Measurements from ENCODE around the gene CDKAL1. TPM values are rescaled to one million over a fixed set of nuclear protein-coding genes. Genes with fewer than 3 reads are reported as not detected.

The CDKAL1 gene
- total and polyA plus RNA-seq, 9 of the 15 experiments (the other 6 are each of a cell fraction or from before 2014, with no cell fraction given): 11.2 to 36.3 (median 20.1) TPM

DNA sequence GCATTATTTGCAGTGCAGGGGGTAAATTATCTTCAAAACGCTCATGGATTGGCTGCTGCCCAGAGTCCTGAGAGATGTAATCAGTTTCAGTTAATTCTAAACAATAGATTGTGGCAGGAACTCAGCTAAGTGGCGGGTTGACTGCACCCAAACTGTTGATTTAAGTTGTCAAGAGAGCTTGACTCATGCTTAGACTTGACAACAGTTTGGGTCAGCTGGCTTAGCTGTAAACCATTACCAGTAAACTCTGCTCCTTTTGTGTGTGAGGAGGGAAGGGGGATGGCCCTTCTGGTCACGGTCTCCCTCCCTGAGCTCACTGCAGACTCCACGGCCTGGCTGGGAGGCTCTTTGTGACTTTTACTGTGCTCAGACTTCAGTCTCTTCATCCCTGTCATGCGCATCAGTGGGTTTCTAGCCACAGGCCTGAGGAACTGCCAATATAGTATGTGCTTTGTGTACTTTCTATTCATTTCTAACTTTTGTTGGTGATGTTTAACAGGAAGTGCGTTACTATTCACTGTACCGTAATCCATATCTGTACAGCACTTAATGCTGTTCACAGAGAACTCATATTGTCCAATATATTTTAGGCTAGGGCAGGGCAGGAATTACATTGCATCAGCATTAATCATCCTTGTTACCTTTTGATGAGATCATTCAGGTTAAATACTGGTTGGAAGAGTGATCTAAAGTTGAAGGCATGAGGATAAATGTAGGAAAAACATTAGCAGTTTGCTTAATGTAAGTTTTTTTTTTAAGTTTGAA lies 488.3 kb downstream of the CDKAL1 start:
- H3K4me3 ChIP-seq: no peak overlapping the region
- in situ Hi-C loops (cut with MboI) (no loop called here), intact Hi-C loops (cut with micrococcal nuclease) (no loop called here)
- no peak overlapping the region for H3K27ac ChIP-seq (ENCODE audit: extremely low read depth, low read depth, low read length)
- no peak for FAIRE-seq
- no TSS peak for BruUV-seq (replicated peaks)
- CTCF ChIA-PET (ENCODE audit: low intra/inter-chr PET ratio): no interaction called here
- H2AFZ ChIP-seq (ENCODE audit: low read depth, low read length): no peak overlapping the region
- POLR2A ChIA-PET: interaction anchor here (0.9 to 1.4 kb wide), 3 partner anchors 9 to 16 kb away, joined by 3 read pairs; no protein-coding TSS in a partner anchor
- H3K27me3 ChIP-seq (ENCODE audit: control insufficient read depth in 2 of 2, insufficient read depth in 2 of 2, low read length in 2 of 2): no peaks in the 10 kb centered on the region
- no peaks in the 10 kb centered on the region for H3K36me3 ChIP-seq (ENCODE audit: control insufficient read depth, insufficient read depth, low read length)
- H3K4me2 ChIP-seq (ENCODE audit: insufficient read depth, low read length): no peak overlapping the region
- H3K9ac ChIP-seq (ENCODE audit: insufficient read depth in 1 of 2, low read depth in 2 of 2, low read length in 2 of 2): no peak overlapping the region
- 54% methylated on average over 7 of the region's 7 CpGs for WGBS (ENCODE audit: insufficient coverage, low coverage, missing lambda C conversion rate)
- H3K9me3 ChIP-seq (replicated peaks; ENCODE audit: control insufficient read depth, insufficient read depth, low read depth, low read length): no peaks in the 10 kb centered on the region
- H3K4me1 ChIP-seq (replicated peaks in 1 of 2; ENCODE audit: control insufficient read depth in 2 of 2, insufficient read depth in 2 of 2, low read length in 2 of 2): peaks cover 0 to 2% of the 10 kb centered on the region in 2 experiments; a peak in 1 of 5 replicates
- no peaks in the 10 kb centered on the region for H3K79me2 ChIP-seq (ENCODE audit: control insufficient read depth, insufficient read depth, low read length)
- no peaks in the 10 kb centered on the region for H3K9me1 ChIP-seq (ENCODE audit: control insufficient read depth, insufficient read depth, low read length)
- ATAC-seq: peak; percentile 67
- H4K20me1 ChIP-seq (replicated peaks; ENCODE audit: control insufficient read depth, insufficient read depth, low read length): no peaks in the 10 kb centered on the region
- DNase-seq (ENCODE audit: extremely low read depth in 1 of 4, low spot score in 3 of 4): peak in 2 of 4 experiments; percentile 8 to 12
- TF ChIP-seq, protein P1, sequence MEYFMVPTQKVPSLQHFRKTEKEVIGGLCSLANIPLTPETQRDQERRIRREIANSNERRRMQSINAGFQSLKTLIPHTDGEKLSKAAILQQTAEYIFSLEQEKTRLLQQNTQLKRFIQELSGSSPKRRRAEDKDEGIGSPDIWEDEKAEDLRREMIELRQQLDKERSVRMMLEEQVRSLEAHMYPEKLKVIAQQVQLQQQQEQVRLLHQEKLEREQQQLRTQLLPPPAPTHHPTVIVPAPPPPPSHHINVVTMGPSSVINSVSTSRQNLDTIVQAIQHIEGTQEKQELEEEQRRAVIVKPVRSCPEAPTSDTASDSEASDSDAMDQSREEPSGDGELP (CRISPR knock-in tag; IDR thresholded peaks at IDR 0.05; ENCODE audit: borderline replicate concordance): 0 out of 2 replicates have a peak, but pooled peaks have one; percentile 24
- TF ChIP-seq, protein P2, sequence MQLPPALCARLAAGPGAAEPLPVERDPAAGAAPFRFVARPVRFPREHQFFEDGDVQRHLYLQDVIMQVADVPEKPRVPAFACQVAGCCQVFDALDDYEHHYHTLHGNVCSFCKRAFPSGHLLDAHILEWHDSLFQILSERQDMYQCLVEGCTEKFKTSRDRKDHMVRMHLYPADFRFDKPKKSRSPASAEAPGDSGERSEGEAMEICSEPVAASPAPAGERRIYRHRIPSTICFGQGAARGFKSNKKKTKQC (CRISPR knock-in tag; IDR thresholded peaks at IDR 0.05): no peak
- TF ChIP-seq, protein P3, sequence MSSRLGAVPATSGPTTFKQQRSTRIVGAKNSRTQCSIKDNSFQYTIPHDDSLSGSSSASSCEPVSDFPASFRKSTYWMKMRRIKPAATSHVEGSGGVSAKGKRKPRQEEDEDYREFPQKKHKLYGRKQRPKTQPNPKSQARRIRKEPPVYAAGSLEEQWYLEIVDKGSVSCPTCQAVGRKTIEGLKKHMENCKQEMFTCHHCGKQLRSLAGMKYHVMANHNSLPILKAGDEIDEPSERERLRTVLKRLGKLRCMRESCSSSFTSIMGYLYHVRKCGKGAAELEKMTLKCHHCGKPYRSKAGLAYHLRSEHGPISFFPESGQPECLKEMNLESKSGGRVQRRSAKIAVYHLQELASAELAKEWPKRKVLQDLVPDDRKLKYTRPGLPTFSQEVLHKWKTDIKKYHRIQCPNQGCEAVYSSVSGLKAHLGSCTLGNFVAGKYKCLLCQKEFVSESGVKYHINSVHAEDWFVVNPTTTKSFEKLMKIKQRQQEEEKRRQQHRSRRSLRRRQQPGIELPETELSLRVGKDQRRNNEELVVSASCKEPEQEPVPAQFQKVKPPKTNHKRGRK (tag; IDR thresholded peaks at IDR 0.05): no peak
- TF ChIP-seq CC2D1A (IDR thresholded peaks at IDR 0.05): no peak
- 0 out of 2 replicates have a peak, but pooled peaks have one; percentile 33 for TF ChIP-seq ZNF316 (IDR thresholded peaks at IDR 0.05)
- TF ChIP-seq, protein P4, sequence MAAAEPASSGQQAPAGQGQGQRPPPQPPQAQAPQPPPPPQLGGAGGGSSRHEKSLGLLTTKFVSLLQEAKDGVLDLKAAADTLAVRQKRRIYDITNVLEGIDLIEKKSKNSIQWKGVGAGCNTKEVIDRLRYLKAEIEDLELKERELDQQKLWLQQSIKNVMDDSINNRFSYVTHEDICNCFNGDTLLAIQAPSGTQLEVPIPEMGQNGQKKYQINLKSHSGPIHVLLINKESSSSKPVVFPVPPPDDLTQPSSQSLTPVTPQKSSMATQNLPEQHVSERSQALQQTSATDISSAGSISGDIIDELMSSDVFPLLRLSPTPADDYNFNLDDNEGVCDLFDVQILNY (CRISPR knock-in tag; IDR thresholded peaks at IDR 0.05): no peak
- TF ChIP-seq MTA3 (IDR thresholded peaks at IDR 0.05; ENCODE audit: borderline replicate concordance): no peak
- TF ChIP-seq, protein P5, sequence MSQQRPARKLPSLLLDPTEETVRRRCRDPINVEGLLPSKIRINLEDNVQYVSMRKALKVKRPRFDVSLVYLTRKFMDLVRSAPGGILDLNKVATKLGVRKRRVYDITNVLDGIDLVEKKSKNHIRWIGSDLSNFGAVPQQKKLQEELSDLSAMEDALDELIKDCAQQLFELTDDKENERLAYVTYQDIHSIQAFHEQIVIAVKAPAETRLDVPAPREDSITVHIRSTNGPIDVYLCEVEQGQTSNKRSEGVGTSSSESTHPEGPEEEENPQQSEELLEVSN (IDR thresholded peaks at IDR 0.05; ENCODE audit: borderline replicate concordance in 1 of 2, extremely low read depth in 1 of 2, insufficient read depth in 1 of 2, insufficient read length in 1 of 2, low read depth in 1 of 2, low read length in 1 of 2, poor library complexity in 1 of 2, severe bottlenecking in 1 of 2): no peak
- TF ChIP-seq, protein P6, sequence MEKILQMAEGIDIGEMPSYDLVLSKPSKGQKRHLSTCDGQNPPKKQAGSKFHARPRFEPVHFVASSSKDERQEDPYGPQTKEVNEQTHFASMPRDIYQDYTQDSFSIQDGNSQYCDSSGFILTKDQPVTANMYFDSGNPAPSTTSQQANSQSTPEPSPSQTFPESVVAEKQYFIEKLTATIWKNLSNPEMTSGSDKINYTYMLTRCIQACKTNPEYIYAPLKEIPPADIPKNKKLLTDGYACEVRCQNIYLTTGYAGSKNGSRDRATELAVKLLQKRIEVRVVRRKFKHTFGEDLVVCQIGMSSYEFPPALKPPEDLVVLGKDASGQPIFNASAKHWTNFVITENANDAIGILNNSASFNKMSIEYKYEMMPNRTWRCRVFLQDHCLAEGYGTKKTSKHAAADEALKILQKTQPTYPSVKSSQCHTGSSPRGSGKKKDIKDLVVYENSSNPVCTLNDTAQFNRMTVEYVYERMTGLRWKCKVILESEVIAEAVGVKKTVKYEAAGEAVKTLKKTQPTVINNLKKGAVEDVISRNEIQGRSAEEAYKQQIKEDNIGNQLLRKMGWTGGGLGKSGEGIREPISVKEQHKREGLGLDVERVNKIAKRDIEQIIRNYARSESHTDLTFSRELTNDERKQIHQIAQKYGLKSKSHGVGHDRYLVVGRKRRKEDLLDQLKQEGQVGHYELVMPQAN (IDR thresholded peaks at IDR 0.05; ENCODE audit: borderline replicate concordance): no peak
- no peak for TF ChIP-seq KLF10 (CRISPR knock-in tag; IDR thresholded peaks at IDR 0.05)

Data from K562 (cell line).